ENCODE data around the gene MKNK2. TPM values are rescaled to one million over a fixed set of nuclear protein-coding genes. Genes with fewer than 3 reads are reported as not detected.

Gene MKNK2
- polyA plus RNA-seq, 1 donor from 2014 or later, result 27.6 TPM

DNA sequence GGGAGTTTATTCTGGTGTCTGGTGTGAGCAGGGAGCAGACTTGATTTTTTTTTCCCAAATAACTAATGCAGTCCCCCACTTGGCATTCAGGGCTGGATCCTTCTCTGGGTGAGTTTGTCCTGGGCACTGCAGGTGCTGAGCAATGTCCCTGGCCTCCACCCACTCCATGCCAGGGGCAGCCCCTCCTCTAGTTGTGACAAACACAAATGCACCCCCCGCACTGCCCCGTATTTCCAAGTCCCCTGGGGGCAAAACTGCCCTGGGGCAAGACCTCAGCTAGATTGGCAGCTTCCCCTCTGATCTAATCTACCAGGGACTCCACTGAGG, 38.6 kb upstream of the MKNK2 start:
- no peak for TF ChIP-seq EP300 (conservative IDR thresholded peaks at IDR 0.05; ENCODE audit: poor library complexity, severe bottlenecking)
- TF ChIP-seq SMC3 (conservative IDR thresholded peaks at IDR 0.05; ENCODE audit: poor library complexity), result no peak
- no peak for TF ChIP-seq POLR2AphosphoS5 (IDR thresholded peaks at IDR 0.05)
- no peak for TF ChIP-seq RAD21 (conservative IDR thresholded peaks at IDR 0.05)
- TF ChIP-seq, protein P1, sequence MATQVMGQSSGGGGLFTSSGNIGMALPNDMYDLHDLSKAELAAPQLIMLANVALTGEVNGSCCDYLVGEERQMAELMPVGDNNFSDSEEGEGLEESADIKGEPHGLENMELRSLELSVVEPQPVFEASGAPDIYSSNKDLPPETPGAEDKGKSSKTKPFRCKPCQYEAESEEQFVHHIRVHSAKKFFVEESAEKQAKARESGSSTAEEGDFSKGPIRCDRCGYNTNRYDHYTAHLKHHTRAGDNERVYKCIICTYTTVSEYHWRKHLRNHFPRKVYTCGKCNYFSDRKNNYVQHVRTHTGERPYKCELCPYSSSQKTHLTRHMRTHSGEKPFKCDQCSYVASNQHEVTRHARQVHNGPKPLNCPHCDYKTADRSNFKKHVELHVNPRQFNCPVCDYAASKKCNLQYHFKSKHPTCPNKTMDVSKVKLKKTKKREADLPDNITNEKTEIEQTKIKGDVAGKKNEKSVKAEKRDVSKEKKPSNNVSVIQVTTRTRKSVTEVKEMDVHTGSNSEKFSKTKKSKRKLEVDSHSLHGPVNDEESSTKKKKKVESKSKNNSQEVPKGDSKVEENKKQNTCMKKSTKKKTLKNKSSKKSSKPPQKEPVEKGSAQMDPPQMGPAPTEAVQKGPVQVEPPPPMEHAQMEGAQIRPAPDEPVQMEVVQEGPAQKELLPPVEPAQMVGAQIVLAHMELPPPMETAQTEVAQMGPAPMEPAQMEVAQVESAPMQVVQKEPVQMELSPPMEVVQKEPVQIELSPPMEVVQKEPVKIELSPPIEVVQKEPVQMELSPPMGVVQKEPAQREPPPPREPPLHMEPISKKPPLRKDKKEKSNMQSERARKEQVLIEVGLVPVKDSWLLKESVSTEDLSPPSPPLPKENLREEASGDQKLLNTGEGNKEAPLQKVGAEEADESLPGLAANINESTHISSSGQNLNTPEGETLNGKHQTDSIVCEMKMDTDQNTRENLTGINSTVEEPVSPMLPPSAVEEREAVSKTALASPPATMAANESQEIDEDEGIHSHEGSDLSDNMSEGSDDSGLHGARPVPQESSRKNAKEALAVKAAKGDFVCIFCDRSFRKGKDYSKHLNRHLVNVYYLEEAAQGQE (IDR thresholded peaks at IDR 0.05; ENCODE audit: borderline replicate concordance), result no peak
- TF ChIP-seq EZH2 (IDR thresholded peaks at IDR 0.05; ENCODE audit: borderline replicate concordance, insufficient read depth, low read length, poor library complexity, severe bottlenecking), result no peak
- no peak for TF ChIP-seq MXI1 (conservative IDR thresholded peaks at IDR 0.05; ENCODE audit: poor library complexity, severe bottlenecking)
- no peak for TF ChIP-seq TAF1 (IDR thresholded peaks at IDR 0.05; ENCODE audit: low read depth)
- TF ChIP-seq, protein P2, sequence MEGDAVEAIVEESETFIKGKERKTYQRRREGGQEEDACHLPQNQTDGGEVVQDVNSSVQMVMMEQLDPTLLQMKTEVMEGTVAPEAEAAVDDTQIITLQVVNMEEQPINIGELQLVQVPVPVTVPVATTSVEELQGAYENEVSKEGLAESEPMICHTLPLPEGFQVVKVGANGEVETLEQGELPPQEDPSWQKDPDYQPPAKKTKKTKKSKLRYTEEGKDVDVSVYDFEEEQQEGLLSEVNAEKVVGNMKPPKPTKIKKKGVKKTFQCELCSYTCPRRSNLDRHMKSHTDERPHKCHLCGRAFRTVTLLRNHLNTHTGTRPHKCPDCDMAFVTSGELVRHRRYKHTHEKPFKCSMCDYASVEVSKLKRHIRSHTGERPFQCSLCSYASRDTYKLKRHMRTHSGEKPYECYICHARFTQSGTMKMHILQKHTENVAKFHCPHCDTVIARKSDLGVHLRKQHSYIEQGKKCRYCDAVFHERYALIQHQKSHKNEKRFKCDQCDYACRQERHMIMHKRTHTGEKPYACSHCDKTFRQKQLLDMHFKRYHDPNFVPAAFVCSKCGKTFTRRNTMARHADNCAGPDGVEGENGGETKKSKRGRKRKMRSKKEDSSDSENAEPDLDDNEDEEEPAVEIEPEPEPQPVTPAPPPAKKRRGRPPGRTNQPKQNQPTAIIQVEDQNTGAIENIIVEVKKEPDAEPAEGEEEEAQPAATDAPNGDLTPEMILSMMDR (IDR thresholded peaks at IDR 0.05; ENCODE audit: poor library complexity, severe bottlenecking), result no peak
- Histone ChIP-seq H3K9me3 (ENCODE audit: low read length) (no peaks in the 10 kb centered on the region), H3K36me3 (ENCODE audit: insufficient read depth, low read length) (no peaks in the 10 kb centered on the region), H3K4me2 (ENCODE audit: low read length) (no peak overlapping the region), H3K9me2 (ENCODE audit: insufficient read depth, low read length) (no peaks in the 10 kb centered on the region), H3K79me2 (replicated peaks; ENCODE audit: insufficient read depth, low read length) (peaks cover 5% of the 10 kb centered on the region), H3F3A (ENCODE audit: insufficient read depth, low read length, poor library complexity, severe bottlenecking) (no peaks in the 10 kb centered on the region), H3K4me3 (ENCODE audit: low read length) (no peak overlapping the region), H3K27me3 (ENCODE audit: insufficient read depth, low read depth, low read length) (no peaks in the 10 kb centered on the region), H3K27ac (ENCODE audit: low read length) (no peak overlapping the region), H3K9ac (ENCODE audit: low read length) (no peak overlapping the region), H4K20me1 (ENCODE audit: insufficient read depth) (no peaks in the 10 kb centered on the region), H2AFZ (ENCODE audit: low read depth, low read length) (no peak overlapping the region)

DNA sequence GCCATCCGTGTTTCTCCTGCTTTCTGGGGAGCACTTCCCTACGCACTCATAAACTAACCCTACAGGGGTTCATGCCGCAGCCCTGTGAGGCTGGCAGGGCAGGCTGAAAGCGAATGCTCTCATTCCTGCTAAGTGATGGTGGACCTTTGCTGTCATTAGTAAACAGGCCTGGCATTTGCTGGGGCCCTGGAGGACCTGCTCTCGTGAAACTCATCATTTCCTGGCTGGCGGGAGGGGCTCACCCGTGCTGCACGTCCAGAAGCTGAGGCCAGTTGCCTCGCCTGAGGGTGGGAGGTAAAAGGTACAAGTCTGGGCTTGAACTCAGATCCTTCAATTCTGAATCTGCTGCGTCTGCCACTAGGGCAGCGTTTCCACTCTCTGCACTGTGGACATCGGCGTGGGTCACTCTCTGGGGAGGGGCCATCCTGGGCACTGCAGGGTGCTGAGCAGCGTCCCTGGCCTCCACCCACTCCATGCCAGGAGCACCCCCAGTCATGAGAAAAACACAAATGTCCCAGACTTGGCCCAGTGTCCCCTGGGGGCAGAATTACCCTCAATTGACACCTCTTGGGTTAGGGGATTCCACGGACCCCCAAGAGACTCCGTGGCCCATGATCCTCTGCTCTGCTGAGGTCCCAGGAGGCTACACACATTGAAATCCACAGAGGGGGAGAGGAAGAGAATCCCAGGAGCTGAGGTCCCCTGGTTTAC, 38.1 kb upstream of the MKNK2 start:
- TF ChIP-seq, protein P1 (IDR thresholded peaks at IDR 0.05; ENCODE audit: borderline replicate concordance), result no peak
- TF ChIP-seq EP300 (conservative IDR thresholded peaks at IDR 0.05; ENCODE audit: poor library complexity, severe bottlenecking) (no peak), RAD21 (conservative IDR thresholded peaks at IDR 0.05) (no peak), EZH2 (IDR thresholded peaks at IDR 0.05; ENCODE audit: borderline replicate concordance, insufficient read depth, low read length, poor library complexity, severe bottlenecking) (no peak), SMC3 (conservative IDR thresholded peaks at IDR 0.05; ENCODE audit: poor library complexity) (no peak), MXI1 (conservative IDR thresholded peaks at IDR 0.05; ENCODE audit: poor library complexity, severe bottlenecking) (no peak), TAF1 (IDR thresholded peaks at IDR 0.05; ENCODE audit: low read depth) (no peak), POLR2AphosphoS5 (IDR thresholded peaks at IDR 0.05) (no peak)
- TF ChIP-seq, protein P2 (IDR thresholded peaks at IDR 0.05; ENCODE audit: poor library complexity, severe bottlenecking), result no peak
- H4K20me1 ChIP-seq (ENCODE audit: insufficient read depth), result no peaks in the 10 kb centered on the region
- no peaks in the 10 kb centered on the region for H3K79me2 ChIP-seq (replicated peaks; ENCODE audit: insufficient read depth, low read length)
- H3K4me3 ChIP-seq (ENCODE audit: low read length), result no peak overlapping the region
- H3K36me3 ChIP-seq (ENCODE audit: insufficient read depth, low read length), result no peaks in the 10 kb centered on the region
- H3K27ac ChIP-seq (ENCODE audit: low read length), result no peak overlapping the region
- H3K9ac ChIP-seq (ENCODE audit: low read length), result no peak overlapping the region
- no peak overlapping the region for H2AFZ ChIP-seq (ENCODE audit: low read depth, low read length)
- no peaks in the 10 kb centered on the region for H3K27me3 ChIP-seq (ENCODE audit: insufficient read depth, low read depth, low read length)
- no peaks in the 10 kb centered on the region for H3K9me2 ChIP-seq (ENCODE audit: insufficient read depth, low read length)
- H3F3A ChIP-seq (ENCODE audit: insufficient read depth, low read length, poor library complexity, severe bottlenecking), result no peaks in the 10 kb centered on the region
- H3K4me2 ChIP-seq (ENCODE audit: low read length), result no peak overlapping the region
- no peaks in the 10 kb centered on the region for H3K9me3 ChIP-seq (ENCODE audit: low read length)
